Tibial artery (tissue), 4 donors: Measurements from ENCODE around the gene VSIR.

ENCODE experiments used
- DNase-seq, 2 donors: peaks; one replicate each; pipeline ENCODE4 v3.0.0-alpha.2; 2019
- H3K27ac ChIP-seq, 2 donors: fragments of 200-600 bp; sonication (generic) in 1 of 2; 1 replicate in 1 of 2; 2 replicates in 1 of 2; pipeline ENCODE4 v1.5.1; 2018 to 2019; ENCODE audit warnings: mild to moderate bottlenecking in 1 of 2
- H3K27me3 ChIP-seq, 2 donors: fragments of 200-600 bp; sonication (generic) in 1 of 2; one replicate each; pipeline versions ENCODE4 v1.5.1 to v1.6.0; 2016 to 2019
- H3K36me3 ChIP-seq, 3 donors: fragments of 200-600 bp; sonication (generic) in 2 of 3; one replicate each; pipeline ENCODE4 v1.5.1; 2016 to 2019; ENCODE audit warnings: mild to moderate bottlenecking in 2 of 3
- H3K4me1 ChIP-seq, 4 donors: fragments of 200-600 bp; sonication (generic) in 2 of 4; 1 replicate in 3 of 4; 2 replicates in 1 of 4; pipeline ENCODE4 v1.5.1; 2016 to 2019
- H3K4me3 ChIP-seq, 2 donors: fragments of 200-600 bp; sonication (generic) in 1 of 2; 1 replicate in 1 of 2; 2 replicates in 1 of 2; pipeline ENCODE4 v1.5.1; 2018 to 2019; ENCODE audit warnings: mild to moderate bottlenecking in 2 of 2
- H3K9me3 ChIP-seq, 3 donors: fragments of 200-600 bp; sonication (generic) in 1 of 3; one replicate each; pipeline ENCODE4 v1.5.1; 2016 to 2019
- CTCF ChIP-seq, 2 experiments: fragments of 200-600 bp in 1 of 2; fragments of 450-650 bp in 1 of 2; IDR thresholded peaks; one replicate each; pipeline ENCODE4 v1.5.1; 2017 to 2019; ENCODE audit warnings: antibody characterized with exemption in 2 of 2, mild to moderate bottlenecking in 1 of 2, moderate library complexity in 1 of 2
- intact Hi-C: fragments of 100-400 bp; cut with DNase I; formaldehyde crosslinking; loops from one replicate; pipeline ENCODE4 v1.15.0; 2023; ENCODE audit warnings: low total_unique reads

VSIR gene

GRCh38 chr10:71763352-71764127 is 9.8 kb downstream of the VSIR start:
- Histone ChIP-seq H3K9me3 (no peaks in the 10 kb centered on the region), H3K4me1 (peaks cover 16 to 79% (median 61%) of the 10 kb centered on the region in 4 donors), H3K4me3 (no peak overlapping the region), H3K27me3 (no peaks in the 10 kb centered on the region), H3K36me3 (peaks cover 14 to 41% (median 27%) of the 10 kb centered on the region in 3 donors), H3K27ac (peak overlapping the region; percentile 95 to 96)
- intact Hi-C loops: loop anchor here (5.0 kb wide), 1 partner anchor 46 kb away; the partner anchor contains the start of gene C10orf105
- TF ChIP-seq CTCF (IDR thresholded peaks at IDR 0.05): no peak
- DNase-seq: no peak

GRCh38 chr10:71762324-71762723 is 11.0 kb downstream of the VSIR start:
- H3K9me3 ChIP-seq: no peaks in the 10 kb centered on the region
- H3K27ac ChIP-seq: peak overlapping the region in 1 of 2 donors; percentile 96

GRCh38 chr10:71761541-71762113 is 11.7 kb downstream of the VSIR start:
- H3K36me3 ChIP-seq: peaks cover 28 to 57% (median 41%) of the 10 kb centered on the region in 3 donors
- no peaks in the 10 kb centered on the region for H3K9me3 ChIP-seq
- intact Hi-C loops: loop anchor here (5.0 kb wide), 1 partner anchor 44 kb away; the partner anchor contains the start of gene C10orf105
- no peak overlapping the region for H3K4me3 ChIP-seq
- no peak overlapping the region for H3K27ac ChIP-seq
- H3K4me1 ChIP-seq: peaks cover 7 to 62% (median 46%) of the 10 kb centered on the region in 4 donors
- TF ChIP-seq CTCF (IDR thresholded peaks at IDR 0.05): no peak
- H3K27me3 ChIP-seq: no peaks in the 10 kb centered on the region
- DNase-seq: no peak

More at GRCh38 chr10:71762324-71762723, 11.0 kb downstream of the VSIR start:
- Histone ChIP-seq H3K27me3 (no peaks in the 10 kb centered on the region), H3K4me3 (no peak overlapping the region), H3K4me1 (peaks cover 11 to 67% (median 52%) of the 10 kb centered on the region in 4 donors), H3K36me3 (peaks cover 26 to 53% (median 39%) of the 10 kb centered on the region in 3 donors)
- no peak for TF ChIP-seq CTCF (IDR thresholded peaks at IDR 0.05)
- no peak for DNase-seq
- intact Hi-C loops: loop anchor here (5.0 kb wide), 1 partner anchor 45 kb away; the partner anchor contains the start of gene C10orf105

GRCh38 chr10:71761105-71761511 is 12.2 kb downstream of the VSIR start:
- no peak overlapping the region for H3K4me3 ChIP-seq

More at GRCh38 chr10:71761105-71761511, 12.2 kb downstream of the VSIR start:
- TF ChIP-seq CTCF (IDR thresholded peaks at IDR 0.05): no peak
- no peaks in the 10 kb centered on the region for H3K27me3 ChIP-seq
- intact Hi-C loops: loop anchor here (5.0 kb wide), 1 partner anchor 44 kb away; the partner anchor contains the start of gene C10orf105
- peaks cover 7 to 56% (median 41%) of the 10 kb centered on the region in 4 donors for H3K4me1 ChIP-seq
- H3K27ac ChIP-seq: no peak overlapping the region
- DNase-seq: no peak
- peaks cover 33 to 57% (median 41%) of the 10 kb centered on the region in 3 donors for H3K36me3 ChIP-seq
- H3K9me3 ChIP-seq: no peaks in the 10 kb centered on the region
